GM12801 (cell line): ENCODE data around the gene C17orf78.
A peak's percentile ranks its signal among the peaks of the same experiment; 100 is the strongest.

ENCODE experiments used
- CTCF ChIP-seq: IDR thresholded peaks from one replicate; pipeline ENCODE4 v1.5.1; 2011; ENCODE audit warnings: control low read depth; ENCODE audit not compliant: insufficient read length; ENCODE audit errors: extremely low read depth

The C17orf78 gene

GRCh38 chr17:37373530-37374159 is 2.1 kb upstream of the C17orf78 start:
- TF ChIP-seq CTCF: peak; percentile 99

GRCh38 chr17:37382056-37382455 is 6.3 kb downstream of the C17orf78 start:
- TF ChIP-seq CTCF: no peak

- TF ChIP-seq CTCF: no peak
These were observed 8.9 kb downstream of the C17orf78 start for GRCh38 chr17:37384560-37385149.

GRCh38 chr17:37385474-37385990 is 9.7 kb downstream of the C17orf78 start:
- no peak for TF ChIP-seq CTCF

GRCh38 chr17:37386462-37386861 is 10.7 kb downstream of the C17orf78 start:
- no peak for TF ChIP-seq CTCF

- TF ChIP-seq CTCF: no peak
These were observed 12.5 kb downstream of the C17orf78 start for GRCh38 chr17:37388266-37388665.

- no peak for TF ChIP-seq CTCF
These were observed 13.4 kb downstream of the C17orf78 start for GRCh38 chr17:37389160-37389559.
